ENCODE data around the gene RHOBTB1.

The RHOBTB1 gene

DNA sequence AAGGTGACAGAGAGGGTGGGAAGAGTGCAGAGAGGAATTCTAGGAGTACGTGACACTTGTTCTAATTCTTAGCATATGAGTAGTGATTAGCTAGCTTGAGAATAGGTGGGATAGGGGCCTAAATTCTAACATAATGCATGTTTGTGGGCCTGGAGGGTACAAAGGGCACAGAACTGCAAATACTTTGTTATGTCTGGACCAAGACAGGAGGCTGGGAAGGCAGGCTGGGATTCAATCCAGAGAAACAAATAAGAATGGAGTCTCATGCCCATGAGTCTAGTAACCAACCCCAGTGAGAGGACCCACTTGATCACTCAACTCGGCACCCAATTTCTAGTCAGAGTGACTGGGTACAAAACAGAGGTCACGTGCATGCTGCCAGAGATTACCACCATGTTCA, 40.9 kb downstream of the RHOBTB1 start:
- DNase-seq, result no peak

DNA sequence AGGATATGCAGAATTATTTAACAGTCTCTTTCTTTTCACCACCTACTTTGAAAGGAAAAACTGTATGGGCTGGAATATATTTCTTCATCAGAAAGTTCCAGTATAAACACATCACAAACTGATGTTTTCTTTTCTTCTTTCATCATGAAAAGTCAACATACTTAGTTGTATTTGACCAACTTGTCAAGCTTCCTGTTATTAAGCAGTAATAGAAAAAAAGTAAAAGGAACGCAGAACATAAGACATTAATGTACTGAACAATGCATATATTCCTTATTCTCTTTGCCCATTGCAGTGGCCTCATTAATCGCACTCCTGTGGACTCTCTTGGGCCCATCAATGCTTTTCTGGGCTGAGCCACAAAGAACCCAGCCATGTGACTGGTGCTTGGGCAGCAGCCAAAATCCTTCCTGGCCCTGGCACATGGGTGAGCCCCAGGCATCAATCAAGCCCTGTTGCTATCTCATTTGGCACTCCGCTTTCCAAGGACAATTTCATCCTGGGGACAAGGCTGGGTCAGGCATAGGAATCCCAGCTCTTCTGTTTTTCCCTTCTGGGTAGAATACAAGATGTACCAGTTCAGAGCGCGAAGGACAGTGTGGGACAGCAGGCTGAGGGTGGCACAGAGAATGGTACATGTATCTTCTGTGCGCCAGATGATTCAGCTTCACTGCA, 42.3 kb downstream of the RHOBTB1 start:
- DNase-seq, result peak; percentile 21

DNA sequence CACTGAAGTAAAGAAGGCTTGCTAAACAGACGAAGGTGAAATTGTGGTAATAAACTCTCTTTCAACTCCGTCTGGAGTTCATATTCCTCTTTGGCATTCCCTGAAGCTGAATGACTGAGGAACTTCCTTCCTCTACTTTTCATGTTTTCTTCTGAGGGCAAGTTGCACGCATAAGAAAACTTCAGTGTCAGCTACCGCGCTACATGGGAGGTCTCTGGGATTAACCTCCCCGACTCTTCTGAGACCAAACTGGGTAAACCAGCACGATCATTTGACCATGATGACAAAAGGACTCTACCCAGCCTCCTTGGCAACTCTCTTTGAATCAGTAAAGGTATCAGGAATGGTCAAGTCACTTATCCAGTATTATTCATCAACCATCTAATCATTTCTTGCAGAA, 44.7 kb downstream of the RHOBTB1 start:
- DNase-seq, result no peak

- no peak for DNase-seq
These were observed 45.7 kb downstream of the RHOBTB1 start for GRCh38 chr10:60898321-60898720.

DNA sequence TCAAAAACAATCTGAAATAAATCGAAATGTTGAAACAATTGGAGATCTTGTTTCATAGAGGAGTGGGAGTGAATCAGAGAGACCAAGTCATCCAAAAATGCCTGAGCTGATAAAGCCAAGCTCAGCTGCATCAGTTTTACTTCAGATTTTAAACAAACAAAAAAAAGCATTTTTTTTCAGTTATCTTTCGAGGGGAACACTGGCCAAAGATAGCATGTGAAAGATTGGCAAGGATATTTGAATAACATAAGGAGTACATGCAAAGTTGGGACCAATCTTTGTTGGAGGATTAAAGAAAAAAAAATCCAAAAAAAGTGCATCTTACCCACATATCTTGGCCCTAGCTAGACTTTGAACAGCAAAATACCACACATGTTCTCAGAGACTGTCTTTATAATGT, 47.2 kb downstream of the RHOBTB1 start:
- no peak for DNase-seq

DNA sequence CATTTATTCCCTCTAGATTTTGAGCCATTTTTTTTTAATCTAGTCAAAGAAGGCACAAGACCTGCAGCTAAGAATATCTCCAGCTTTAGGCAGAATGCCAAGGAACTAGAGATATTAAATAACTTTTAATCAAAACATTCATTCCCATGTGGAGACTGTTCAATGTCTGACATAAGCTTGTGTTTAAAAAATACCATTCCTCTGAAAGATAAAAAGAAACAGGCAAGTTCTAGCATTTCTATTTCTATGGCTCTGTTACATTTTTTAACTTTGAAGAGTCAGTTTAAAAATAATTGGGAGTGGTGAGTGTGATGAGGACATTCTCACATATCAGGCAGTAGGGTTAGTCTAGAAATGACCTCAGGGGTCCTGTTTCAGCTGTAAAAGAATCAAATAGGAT, 48.0 kb downstream of the RHOBTB1 start:
- no peak for DNase-seq

- DNase-seq, result no peak
These were observed 49.2 kb downstream of the RHOBTB1 start for GRCh38 chr10:60894786-60895185.

DNA sequence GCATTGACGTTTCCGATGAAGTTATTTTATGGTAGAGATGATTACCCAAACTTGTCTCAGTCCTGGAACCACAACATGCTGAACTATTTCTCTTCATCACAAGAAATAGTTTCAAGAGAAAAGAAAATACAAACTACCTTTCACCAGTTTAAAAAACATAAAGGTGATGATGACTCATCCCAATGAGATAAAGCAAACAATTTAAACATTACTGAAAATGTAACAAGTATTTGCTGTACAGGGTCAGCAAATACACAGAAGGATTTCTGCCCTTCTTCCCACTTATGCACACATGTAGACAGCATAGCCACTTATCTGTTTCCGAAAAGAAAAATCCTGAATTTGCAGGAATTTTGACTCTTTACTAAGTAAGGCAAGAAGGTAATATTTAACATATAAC, 50.8 kb downstream of the RHOBTB1 start:
- DNase-seq, result no peak

DNA sequence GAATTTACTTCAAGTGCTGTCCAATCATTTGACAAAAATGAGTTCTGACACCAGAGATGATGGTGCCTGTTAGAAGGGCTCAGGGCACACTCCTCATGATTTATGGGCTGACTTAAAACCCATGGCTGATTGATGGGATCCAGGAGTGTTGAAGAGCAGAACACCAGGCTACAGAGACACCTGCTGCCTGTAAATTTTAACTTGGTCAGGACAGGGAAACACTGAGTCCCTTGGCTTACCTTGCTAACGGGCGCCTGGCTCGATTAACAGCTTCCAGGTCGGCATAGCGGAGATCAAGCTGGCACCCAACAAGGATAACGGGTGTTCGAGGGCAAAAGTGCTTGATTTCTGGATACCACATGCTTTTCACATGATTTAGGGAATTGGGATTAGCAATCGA, 51.4 kb downstream of the RHOBTB1 start:
- DNase-seq, result no peak

- no peak for DNase-seq
These were observed 53.2 kb downstream of the RHOBTB1 start for GRCh38 chr10:60890811-60891210.

GRCh38 chr10:60883187-60883586, 60.8 kb downstream of the RHOBTB1 start:
- no peak for DNase-seq

GRCh38 chr10:60878224-60878623, 65.8 kb downstream of the RHOBTB1 start:
- no peak for DNase-seq

- no peak for DNase-seq
These were observed 66.2 kb downstream of the RHOBTB1 start for GRCh38 chr10:60877777-60878120.

GRCh38 chr10:60877061-60877776, 66.8 kb downstream of the RHOBTB1 start:
- DNase-seq, result no peak

DNA sequence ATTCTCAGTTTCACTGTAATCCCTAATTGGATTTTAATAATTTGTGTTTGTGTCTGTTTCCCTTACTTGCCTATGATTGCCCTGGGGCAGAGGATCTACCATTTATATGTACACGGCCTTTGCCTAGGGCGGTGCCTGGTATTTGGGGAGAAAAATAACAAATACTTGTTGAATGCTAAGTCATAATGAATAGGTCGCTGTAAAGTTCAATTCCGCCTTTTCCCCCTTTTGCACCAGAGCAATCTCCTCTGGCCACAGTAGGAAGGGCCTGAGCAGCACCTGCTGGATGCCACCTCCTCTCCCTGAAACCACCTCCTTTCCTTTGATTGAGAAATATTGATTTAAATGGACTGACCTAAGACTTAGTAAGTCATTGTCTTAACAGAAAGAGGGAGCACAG, 70.2 kb downstream of the RHOBTB1 start:
- DNase-seq, result no peak

- no peak for DNase-seq
These were observed 71.5 kb downstream of the RHOBTB1 start for GRCh38 chr10:60872451-60872850.

GRCh38 chr10:60871215-60871614, 72.8 kb downstream of the RHOBTB1 start:
- no peak for DNase-seq

DNA sequence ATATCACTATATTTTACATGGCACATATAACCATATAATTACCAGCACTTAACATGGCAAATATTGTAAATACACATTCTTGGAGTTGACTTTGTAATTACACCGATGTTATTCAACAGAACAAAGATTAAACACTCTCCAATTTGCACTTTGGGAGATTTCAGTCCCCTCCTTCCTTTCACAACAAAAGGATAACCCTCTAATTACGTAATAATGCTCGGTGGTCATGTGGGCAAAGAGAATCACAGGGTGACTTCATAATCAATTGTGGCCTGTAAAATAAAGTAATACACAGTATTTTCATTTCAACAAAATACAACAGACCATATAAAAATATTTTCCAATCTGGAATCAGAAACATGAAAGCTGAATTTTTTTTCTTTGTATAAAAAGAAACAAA, 73.2 kb downstream of the RHOBTB1 start:
- DNase-seq, result no peak

DNA sequence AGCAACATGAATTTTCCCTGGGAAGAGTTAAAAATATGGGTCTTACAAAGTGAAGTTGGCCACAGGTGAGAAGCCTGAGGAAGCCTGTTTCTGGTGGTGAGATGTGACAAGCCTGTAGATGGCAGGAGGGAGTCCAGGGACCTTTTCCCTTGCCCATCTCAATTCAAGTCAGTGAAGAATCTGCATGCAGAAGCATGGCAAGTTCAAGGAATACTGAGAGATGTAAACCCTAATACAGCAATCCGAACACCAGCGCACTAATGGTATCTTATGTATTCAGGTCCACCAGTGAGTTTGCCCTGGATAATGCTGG, 73.6 kb downstream of the RHOBTB1 start:
- no peak for DNase-seq

- DNase-seq, result no peak
These were observed 74.2 kb downstream of the RHOBTB1 start for GRCh38 chr10:60869652-60870415.

DNA sequence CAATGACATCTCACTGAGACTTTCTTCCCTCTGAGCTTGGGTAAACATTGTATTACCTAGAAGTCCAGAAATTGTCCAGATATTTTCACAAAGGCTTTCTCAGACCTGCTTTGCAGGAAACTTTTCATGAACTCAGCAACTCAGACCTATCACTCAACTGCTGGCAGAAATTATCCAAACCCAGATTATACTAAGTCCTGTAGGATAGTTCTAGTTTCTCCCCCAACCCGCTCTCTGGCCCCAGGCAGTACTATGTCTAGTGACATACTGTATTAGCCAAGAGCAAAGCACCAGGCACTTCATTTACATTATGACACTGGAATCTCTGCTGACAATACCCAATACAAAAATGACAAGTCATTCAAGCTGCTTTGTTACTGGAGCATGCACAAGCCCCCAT, 75.0 kb downstream of the RHOBTB1 start:
- no peak for DNase-seq

GRCh38 chr10:60865198-60865783, 78.7 kb downstream of the RHOBTB1 start:
- no peak for DNase-seq

DNA sequence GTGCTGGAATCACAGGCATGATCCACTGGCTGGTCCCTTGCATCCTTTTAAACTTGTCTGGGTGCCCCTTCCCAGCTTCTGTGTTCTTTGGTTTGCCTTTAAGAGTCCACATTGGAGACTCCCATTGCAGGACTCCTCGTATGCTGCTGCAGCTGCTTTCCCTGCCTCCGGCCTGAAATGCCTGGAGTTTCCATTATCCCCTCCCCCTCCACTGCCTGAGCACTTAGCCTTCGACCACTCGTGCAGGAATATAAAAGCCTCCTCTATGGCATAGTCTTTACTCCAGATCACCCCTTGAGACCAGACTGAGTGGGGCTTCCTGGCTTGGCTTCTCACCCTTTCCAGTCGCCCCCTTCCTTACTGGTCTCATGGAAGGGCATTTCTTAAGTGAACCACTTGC, 80.2 kb downstream of the RHOBTB1 start:
- DNase-seq, result no peak

- no peak for DNase-seq
These were observed 81.5 kb downstream of the RHOBTB1 start for GRCh38 chr10:60862517-60862916.

Measured in NCI-H1105 (cell line).